ENCODE results near the gene MYH13.
A peak's percentile ranks its signal among the peaks of the same experiment; 100 is the strongest.

MYH13 gene

GRCh38 chr17:10344816-10345215 is 28.0 kb downstream of the MYH13 start:
- DNase-seq (ENCODE audit: low read depth in 2 of 2): no peak

- DNase-seq (ENCODE audit: low read depth in 2 of 2): no peak
Measured at GRCh38 chr17:10339051-10339450, 33.8 kb downstream of the MYH13 start.

GRCh38 chr17:10337976-10338375 is 34.8 kb downstream of the MYH13 start:
- no peak for DNase-seq (ENCODE audit: low read depth in 2 of 2)

GRCh38 chr17:10337136-10337535 is 35.7 kb downstream of the MYH13 start:
- no peak for DNase-seq (ENCODE audit: low read depth in 2 of 2)

GRCh38 chr17:10336393-10336792 is 36.4 kb downstream of the MYH13 start:
- no peak for DNase-seq (ENCODE audit: low read depth in 2 of 2)

GRCh38 chr17:10332515-10332914 is 40.3 kb downstream of the MYH13 start:
- no peak for DNase-seq (ENCODE audit: low read depth in 2 of 2)

- no peak for DNase-seq (ENCODE audit: low read depth in 2 of 2)
Measured at GRCh38 chr17:10328971-10329923, 43.6 kb downstream of the MYH13 start.

- DNase-seq (ENCODE audit: low read depth in 2 of 2): no peak
Measured at GRCh38 chr17:10328206-10328605, 44.6 kb downstream of the MYH13 start.

- peak; percentile 38 to 39 for DNase-seq (ENCODE audit: low read depth in 2 of 2)
Measured at GRCh38 chr17:10327640-10328039, 45.2 kb downstream of the MYH13 start.

GRCh38 chr17:10325031-10325695 is 47.6 kb downstream of the MYH13 start:
- no peak for DNase-seq (ENCODE audit: low read depth in 2 of 2)

- no peak for DNase-seq (ENCODE audit: low read depth in 2 of 2)
Measured at GRCh38 chr17:10323812-10324610, 48.8 kb downstream of the MYH13 start.

GRCh38 chr17:10318535-10318934 is 54.3 kb downstream of the MYH13 start:
- no peak for DNase-seq (ENCODE audit: low read depth in 2 of 2)

- DNase-seq (ENCODE audit: low read depth in 2 of 2): no peak
Measured at GRCh38 chr17:10317543-10317834, 55.3 kb downstream of the MYH13 start.

- DNase-seq (ENCODE audit: low read depth in 2 of 2): no peak
Measured at GRCh38 chr17:10316801-10317542, 55.8 kb downstream of the MYH13 start.

GRCh38 chr17:10314329-10314728 is 58.5 kb downstream of the MYH13 start:
- DNase-seq (ENCODE audit: low read depth in 2 of 2): no peak

GRCh38 chr17:10313037-10313672 is 59.7 kb downstream of the MYH13 start:
- no peak for DNase-seq (ENCODE audit: low read depth in 2 of 2)

- DNase-seq (ENCODE audit: low read depth in 2 of 2): no peak
Measured at GRCh38 chr17:10311131-10311530, 61.7 kb downstream of the MYH13 start.

GRCh38 chr17:10309003-10309974 is 63.5 kb downstream of the MYH13 start:
- DNase-seq (ENCODE audit: low read depth in 2 of 2): no peak

- DNase-seq (ENCODE audit: low read depth in 2 of 2): no peak
Measured at GRCh38 chr17:10306585-10306984, 66.2 kb downstream of the MYH13 start.

- no peak for DNase-seq (ENCODE audit: low read depth in 2 of 2)
Measured at GRCh38 chr17:10305398-10305797, 67.4 kb downstream of the MYH13 start.
